CD4-positive, alpha-beta T cell treated with Interleukin-4 for 4 hours (primary cell): ENCODE data around the gene CST3.
A peak's percentile ranks its signal among the peaks of the same experiment; 100 is the strongest.
"Not testable (repeated sequence)": the region's sequence is repeated elsewhere in the genome, so short reads cannot be mapped to it uniquely, and the experiment has no call there.

Source experiments
- DNase-seq: peaks from one replicate; pipeline ENCODE4 v3.0.0-alpha.2; 2020

Gene CST3

GRCh38 chr20:23661002-23661429, 23.3 kb upstream of the CST3 start:
- no peak for DNase-seq

- no peak for DNase-seq
Observed at GRCh38 chr20:23659989-23660837, 22.5 kb upstream of the CST3 start.

- DNase-seq: not testable (repeated sequence)
Observed at GRCh38 chr20:23659610-23659988, 21.8 kb upstream of the CST3 start.

GRCh38 chr20:23658989-23659609, 21.3 kb upstream of the CST3 start:
- DNase-seq: no peak

- no peak for DNase-seq
Observed at GRCh38 chr20:23658336-23658735, 20.6 kb upstream of the CST3 start.

GRCh38 chr20:23657202-23657601, 19.4 kb upstream of the CST3 start:
- no peak for DNase-seq

GRCh38 chr20:23656372-23656771, 18.6 kb upstream of the CST3 start:
- no peak for DNase-seq

- DNase-seq: peak; percentile 22
Observed at GRCh38 chr20:23655491-23656211, 17.9 kb upstream of the CST3 start.

- no peak for DNase-seq
Observed at GRCh38 chr20:23654717-23655116, 17.0 kb upstream of the CST3 start.

GRCh38 chr20:23654000-23654399, 16.2 kb upstream of the CST3 start:
- DNase-seq: no peak

GRCh38 chr20:23653400-23653938, 15.7 kb upstream of the CST3 start:
- no peak for DNase-seq

- no peak for DNase-seq
Observed at GRCh38 chr20:23652926-23653325, 15.2 kb upstream of the CST3 start.

- DNase-seq: no peak
Observed at GRCh38 chr20:23652371-23652770, 14.6 kb upstream of the CST3 start.

- no peak for DNase-seq
Observed at GRCh38 chr20:23651117-23651516, 13.4 kb upstream of the CST3 start.

GRCh38 chr20:23649830-23650417, 12.2 kb upstream of the CST3 start:
- DNase-seq: no peak

- DNase-seq: no peak
Observed at GRCh38 chr20:23649242-23649641, 11.5 kb upstream of the CST3 start.

- no peak for DNase-seq
Observed at GRCh38 chr20:23647346-23647745, 9.6 kb upstream of the CST3 start.

- DNase-seq: no peak
Observed at GRCh38 chr20:23646106-23646873, 8.5 kb upstream of the CST3 start.

GRCh38 chr20:23645575-23645974, 7.8 kb upstream of the CST3 start:
- DNase-seq: no peak

GRCh38 chr20:23644164-23644563, 6.4 kb upstream of the CST3 start:
- no peak for DNase-seq

- DNase-seq: no peak
Observed at GRCh38 chr20:23643659-23644058, 5.9 kb upstream of the CST3 start.
